Measurements from ENCODE around the gene PRDM15. TPM values are rescaled to one million over a fixed set of nuclear protein-coding genes. Genes with fewer than 3 reads are reported as not detected.

Gene PRDM15
- total and polyA plus RNA-seq, 2 donors (not counting 1 experiment from before 2014, with no cell fraction given) = 2.3 to 3.6 TPM

- Histone ChIP-seq H3K9ac (ENCODE audit: insufficient read depth, low read length) (no peak overlapping the region), H3K36me3 (ENCODE audit: control insufficient read depth, insufficient read depth, low read length) (peaks cover 6% of the 10 kb centered on the region), H2AFZ (ENCODE audit: low read length) (no peak overlapping the region), H3K4me1 (ENCODE audit: control insufficient read depth, extremely low read depth, insufficient read depth, low read length) (no peaks in the 10 kb centered on the region), H3K27ac (ENCODE audit: insufficient read depth, low read length) (no peak overlapping the region), H3K79me2 (ENCODE audit: control insufficient read depth, insufficient read depth, low read length) (no peaks in the 10 kb centered on the region), H3K4me2 (ENCODE audit: extremely low read depth, insufficient read depth, low read length) (no peak overlapping the region), H4K20me1 (ENCODE audit: control insufficient read depth, extremely low read depth, insufficient read depth, low read length) (no peaks in the 10 kb centered on the region), H3K27me3 (ENCODE audit: control insufficient read depth, insufficient read depth, low read length) (no peaks in the 10 kb centered on the region), H3K4me3 (replicated peaks in 1 of 4; ENCODE audit: control extremely low read depth in 1 of 4, insufficient read depth in 1 of 4, low read depth in 3 of 4, low read length in 4 of 4) (no peak overlapping the region), H3K9me3 (ENCODE audit: control insufficient read depth, insufficient read depth, low read depth, low read length) (no peaks in the 10 kb centered on the region)
- no peak for DNase-seq (ENCODE audit: low read depth in 2 of 2)
- TF ChIP-seq EZH2 (IDR thresholded peaks at IDR 0.05; ENCODE audit: low read length, missing control alignments) (no peak), CTCF (conservative IDR thresholded peaks at IDR 0.05 in 1 of 2, IDR thresholded peaks at IDR 0.05 in 1 of 2; ENCODE audit: low read depth in 1 of 2, low read length in 2 of 2) (no peak)
Observed at GRCh38 chr21:41913230-41913629, 34.1 kb upstream of the PRDM15 start.

- peaks cover 9% of the 10 kb centered on the region for H3K36me3 ChIP-seq (ENCODE audit: control insufficient read depth, insufficient read depth, low read length)
- TF ChIP-seq CTCF (conservative IDR thresholded peaks at IDR 0.05 in 1 of 2, IDR thresholded peaks at IDR 0.05 in 1 of 2; ENCODE audit: low read depth in 1 of 2, low read length in 2 of 2) (no peak), EZH2 (IDR thresholded peaks at IDR 0.05; ENCODE audit: low read length, missing control alignments) (no peak)
- H3K79me2 ChIP-seq (ENCODE audit: control insufficient read depth, insufficient read depth, low read length) = no peaks in the 10 kb centered on the region
- H3K4me2 ChIP-seq (ENCODE audit: extremely low read depth, insufficient read depth, low read length) = no peak overlapping the region
- H3K4me1 ChIP-seq (ENCODE audit: control insufficient read depth, extremely low read depth, insufficient read depth, low read length) = no peaks in the 10 kb centered on the region
- H3K27me3 ChIP-seq (ENCODE audit: control insufficient read depth, insufficient read depth, low read length) = no peaks in the 10 kb centered on the region
- H3K4me3 ChIP-seq (replicated peaks in 1 of 4; ENCODE audit: control extremely low read depth in 1 of 4, insufficient read depth in 1 of 4, low read depth in 3 of 4, low read length in 4 of 4) = no peak overlapping the region
- no peaks in the 10 kb centered on the region for H3K9me3 ChIP-seq (ENCODE audit: control insufficient read depth, insufficient read depth, low read depth, low read length)
- H3K9ac ChIP-seq (ENCODE audit: insufficient read depth, low read length) = no peak overlapping the region
- H4K20me1 ChIP-seq (ENCODE audit: control insufficient read depth, extremely low read depth, insufficient read depth, low read length) = no peaks in the 10 kb centered on the region
- no peak for DNase-seq (ENCODE audit: low read depth in 2 of 2)
- H3K27ac ChIP-seq (ENCODE audit: insufficient read depth, low read length) = no peak overlapping the region
- no peak overlapping the region for H2AFZ ChIP-seq (ENCODE audit: low read length)
Observed at GRCh38 chr21:41908829-41909228, 29.7 kb upstream of the PRDM15 start.

GRCh38 chr21:41907496-41908258 lies 28.5 kb upstream of the PRDM15 start:
- no peak overlapping the region for H3K9ac ChIP-seq (ENCODE audit: insufficient read depth, low read length)
- DNase-seq (ENCODE audit: low read depth in 2 of 2) = no peak
- no peak for TF ChIP-seq EZH2 (IDR thresholded peaks at IDR 0.05; ENCODE audit: low read length, missing control alignments)
- TF ChIP-seq CTCF (conservative IDR thresholded peaks at IDR 0.05 in 1 of 2, IDR thresholded peaks at IDR 0.05 in 1 of 2; ENCODE audit: low read depth in 1 of 2, low read length in 2 of 2) = no peak
- H3K9me3 ChIP-seq (ENCODE audit: control insufficient read depth, insufficient read depth, low read depth, low read length) = no peaks in the 10 kb centered on the region
- H3K4me3 ChIP-seq (replicated peaks in 1 of 4; ENCODE audit: control extremely low read depth in 1 of 4, insufficient read depth in 1 of 4, low read depth in 3 of 4, low read length in 4 of 4) = no peak overlapping the region
- no peaks in the 10 kb centered on the region for H3K4me1 ChIP-seq (ENCODE audit: control insufficient read depth, extremely low read depth, insufficient read depth, low read length)
- H3K27ac ChIP-seq (ENCODE audit: insufficient read depth, low read length) = no peak overlapping the region
- H3K4me2 ChIP-seq (ENCODE audit: extremely low read depth, insufficient read depth, low read length) = no peak overlapping the region
- H4K20me1 ChIP-seq (ENCODE audit: control insufficient read depth, extremely low read depth, insufficient read depth, low read length) = no peaks in the 10 kb centered on the region
- peaks cover 12% of the 10 kb centered on the region for H3K36me3 ChIP-seq (ENCODE audit: control insufficient read depth, insufficient read depth, low read length)
- no peak overlapping the region for H2AFZ ChIP-seq (ENCODE audit: low read length)
- no peaks in the 10 kb centered on the region for H3K79me2 ChIP-seq (ENCODE audit: control insufficient read depth, insufficient read depth, low read length)
- no peaks in the 10 kb centered on the region for H3K27me3 ChIP-seq (ENCODE audit: control insufficient read depth, insufficient read depth, low read length)

All from fibroblast of lung (primary cell).